OCI-LY3 (cell line): Measurements from ENCODE around the gene TOM1.

Experiments used
- CTCF ChIP-seq: fragments of 200-600, 300-600 bp; sonication (generic); IDR thresholded peaks from 2 replicates; pipeline ENCODE4 v1.5.1; 2014; ENCODE audit warnings: antibody characterized with exemption, low read length, low read depth
- EZH2phosphoT487 ChIP-seq: fragments of 200-600 bp; shearing (Covaris generic); IDR thresholded peaks from 2 replicates; pipeline ENCODE4 v1.6.1; 2018; ENCODE audit warnings: antibody characterized with exemption, mixed run types, low read depth

GRCh38 chr22:35311551-35311999, 11.9 kb downstream of the TOM1 start:
- no peak for TF ChIP-seq CTCF
- no peak for TF ChIP-seq EZH2phosphoT487
